ENCODE data around the gene SOWAHC.
A peak's percentile ranks its signal among the peaks of the same experiment; 100 is the strongest.
"Not testable (repeated sequence)": the region's sequence is repeated elsewhere in the genome, so short reads cannot be mapped to it uniquely, and the experiment has no call there.

The SOWAHC gene

DNA sequence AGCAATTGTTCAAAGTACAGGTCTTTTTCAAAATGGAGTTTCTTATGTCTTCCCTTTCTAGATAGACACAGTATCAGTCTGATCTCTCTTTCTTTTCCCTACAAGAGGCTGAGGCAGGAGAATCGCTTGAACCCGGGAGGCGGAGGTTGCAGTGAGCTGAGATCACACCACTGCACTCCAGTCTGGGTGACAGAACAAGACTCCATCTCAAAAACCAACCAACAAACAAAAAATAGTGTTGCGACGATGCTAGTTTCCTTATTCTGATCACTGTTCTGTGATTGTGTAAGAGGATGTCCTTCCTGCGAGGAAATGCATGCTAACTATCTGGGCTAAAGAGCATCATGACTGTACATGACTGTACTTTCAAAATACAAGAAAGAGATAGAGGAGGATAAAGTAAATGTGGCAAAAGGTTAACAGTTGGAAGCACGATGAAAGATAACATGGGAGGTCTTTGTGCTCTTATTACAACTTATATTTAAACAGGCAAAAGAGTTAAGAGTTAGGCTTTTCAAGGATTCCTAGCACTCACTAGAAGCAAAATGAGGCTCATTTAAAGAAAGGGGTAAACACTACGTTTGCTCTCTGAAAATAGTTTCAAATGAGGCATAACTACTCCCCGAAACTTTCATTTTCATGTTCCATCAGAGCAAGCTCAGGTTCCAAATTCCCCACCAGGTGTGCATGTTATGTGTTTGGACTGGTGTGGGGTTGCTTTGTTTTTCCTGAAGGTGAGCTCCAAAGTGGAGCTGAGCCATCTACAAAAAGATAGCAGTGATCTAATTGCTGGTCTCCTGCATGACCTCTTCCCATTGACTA, 23.8 kb downstream of the SOWAHC start (continued):
- TF ChIP-seq ZNF529 (tag by site-specific recombination; IDR thresholded peaks at IDR 0.05; ENCODE audit: insufficient replicate concordance) (no peak), ZXDB (tag by site-specific recombination; IDR thresholded peaks at IDR 0.05) (no peak), ZNF2 (tag by site-specific recombination; IDR thresholded peaks at IDR 0.05) (no peak), HOXA7 (CRISPR knock-in tag; IDR thresholded peaks at IDR 0.05; ENCODE audit: borderline replicate concordance) (no peak)
- TF ChIP-seq, protein P1, sequence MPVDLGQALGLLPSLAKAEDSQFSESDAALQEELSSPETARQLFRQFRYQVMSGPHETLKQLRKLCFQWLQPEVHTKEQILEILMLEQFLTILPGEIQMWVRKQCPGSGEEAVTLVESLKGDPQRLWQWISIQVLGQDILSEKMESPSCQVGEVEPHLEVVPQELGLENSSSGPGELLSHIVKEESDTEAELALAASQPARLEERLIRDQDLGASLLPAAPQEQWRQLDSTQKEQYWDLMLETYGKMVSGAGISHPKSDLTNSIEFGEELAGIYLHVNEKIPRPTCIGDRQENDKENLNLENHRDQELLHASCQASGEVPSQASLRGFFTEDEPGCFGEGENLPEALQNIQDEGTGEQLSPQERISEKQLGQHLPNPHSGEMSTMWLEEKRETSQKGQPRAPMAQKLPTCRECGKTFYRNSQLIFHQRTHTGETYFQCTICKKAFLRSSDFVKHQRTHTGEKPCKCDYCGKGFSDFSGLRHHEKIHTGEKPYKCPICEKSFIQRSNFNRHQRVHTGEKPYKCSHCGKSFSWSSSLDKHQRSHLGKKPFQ (tag by site-specific recombination; IDR thresholded peaks at IDR 0.05), result no peak

DNA sequence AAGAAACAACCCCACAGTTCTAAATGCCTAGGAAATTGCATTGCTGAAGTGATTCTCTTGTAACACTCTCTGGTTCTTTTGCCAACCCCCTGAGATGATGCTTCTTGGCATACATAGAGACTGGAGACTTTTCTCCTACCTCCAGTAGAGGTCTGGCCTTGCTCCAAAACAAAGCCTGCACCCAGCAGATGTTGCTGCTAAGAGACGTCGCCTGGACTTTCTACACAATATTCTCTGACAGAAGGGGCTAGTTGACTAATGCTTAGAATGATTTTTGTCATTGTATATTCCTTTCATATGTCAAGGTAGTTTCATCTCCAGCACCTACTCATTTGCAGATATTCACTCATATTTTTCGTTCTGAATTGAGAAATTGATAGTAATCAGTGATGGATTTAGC, 24.6 kb downstream of the SOWAHC start:
- TF ChIP-seq GLIS1 (tag by site-specific recombination; IDR thresholded peaks at IDR 0.05), result peak; percentile 26; the same call in 1 of the 2 replicates
- TF ChIP-seq, protein P2, sequence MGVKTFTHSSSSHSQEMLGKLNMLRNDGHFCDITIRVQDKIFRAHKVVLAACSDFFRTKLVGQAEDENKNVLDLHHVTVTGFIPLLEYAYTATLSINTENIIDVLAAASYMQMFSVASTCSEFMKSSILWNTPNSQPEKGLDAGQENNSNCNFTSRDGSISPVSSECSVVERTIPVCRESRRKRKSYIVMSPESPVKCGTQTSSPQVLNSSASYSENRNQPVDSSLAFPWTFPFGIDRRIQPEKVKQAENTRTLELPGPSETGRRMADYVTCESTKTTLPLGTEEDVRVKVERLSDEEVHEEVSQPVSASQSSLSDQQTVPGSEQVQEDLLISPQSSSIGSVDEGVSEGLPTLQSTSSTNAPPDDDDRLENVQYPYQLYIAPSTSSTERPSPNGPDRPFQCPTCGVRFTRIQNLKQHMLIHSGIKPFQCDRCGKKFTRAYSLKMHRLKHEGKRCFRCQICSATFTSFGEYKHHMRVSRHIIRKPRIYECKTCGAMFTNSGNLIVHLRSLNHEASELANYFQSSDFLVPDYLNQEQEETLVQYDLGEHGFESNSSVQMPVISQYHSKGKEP (tag by site-specific recombination; IDR thresholded peaks at IDR 0.05), result no peak
- ChIA-PET POLR2A (no interaction called here), CTCF (no interaction called here)

DNA sequence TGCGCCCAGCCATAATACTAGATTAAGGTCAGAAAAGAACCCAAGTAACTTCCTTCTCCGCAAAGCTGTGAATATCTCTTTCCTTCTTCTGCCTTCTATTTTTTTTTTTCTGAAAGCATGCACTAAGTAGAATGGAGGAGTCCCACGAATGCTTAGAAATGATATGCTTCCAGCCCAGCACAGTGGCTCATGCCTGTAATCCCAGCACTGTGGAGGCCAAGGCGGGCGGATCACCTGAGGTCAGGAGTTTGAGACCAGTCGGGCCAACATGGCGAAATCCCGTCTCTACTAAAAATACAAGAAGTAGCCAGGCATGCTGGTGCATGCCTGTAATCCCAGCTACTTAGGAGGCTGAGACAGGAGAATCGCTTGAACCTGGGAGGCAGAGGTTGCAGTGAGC, 25.8 kb downstream of the SOWAHC start:
- H3K27ac ChIP-seq (ENCODE audit: extremely low read depth, low read depth, low read length); H3K4me1 ChIP-seq (ENCODE audit: control insufficient read depth, insufficient read depth, low read length); H3K4me3 ChIP-seq (ENCODE audit: low read depth, low read length); H3K36me3 ChIP-seq (ENCODE audit: control insufficient read depth in 2 of 2, insufficient read depth in 1 of 2, low read length in 2 of 2); POLR2A ChIA-PET; H3K9me3 ChIP-seq (ENCODE audit: control insufficient read depth, insufficient read depth, low read depth, low read length): not testable (repeated sequence)
- CTCF ChIA-PET, result interaction anchor here (0.6 kb wide), 2 partner anchors 94 to 997 kb away, joined by 3 read pairs; no protein-coding TSS in a partner anchor

More for the DNA sequence above, 24.6 kb downstream of the SOWAHC start:
- H3K9me3 ChIP-seq (ENCODE audit: control insufficient read depth, insufficient read depth, low read depth, low read length), result no peaks in the 10 kb centered on the region
- no peak overlapping the region for H3K4me3 ChIP-seq (ENCODE audit: low read depth, low read length)
- no peaks in the 10 kb centered on the region for H3K36me3 ChIP-seq (ENCODE audit: control insufficient read depth in 2 of 2, insufficient read depth in 1 of 2, low read length in 2 of 2)
- H3K27ac ChIP-seq (ENCODE audit: extremely low read depth, low read depth, low read length), result no peak overlapping the region
- no peaks in the 10 kb centered on the region for H3K4me1 ChIP-seq (ENCODE audit: control insufficient read depth, insufficient read depth, low read length)

DNA sequence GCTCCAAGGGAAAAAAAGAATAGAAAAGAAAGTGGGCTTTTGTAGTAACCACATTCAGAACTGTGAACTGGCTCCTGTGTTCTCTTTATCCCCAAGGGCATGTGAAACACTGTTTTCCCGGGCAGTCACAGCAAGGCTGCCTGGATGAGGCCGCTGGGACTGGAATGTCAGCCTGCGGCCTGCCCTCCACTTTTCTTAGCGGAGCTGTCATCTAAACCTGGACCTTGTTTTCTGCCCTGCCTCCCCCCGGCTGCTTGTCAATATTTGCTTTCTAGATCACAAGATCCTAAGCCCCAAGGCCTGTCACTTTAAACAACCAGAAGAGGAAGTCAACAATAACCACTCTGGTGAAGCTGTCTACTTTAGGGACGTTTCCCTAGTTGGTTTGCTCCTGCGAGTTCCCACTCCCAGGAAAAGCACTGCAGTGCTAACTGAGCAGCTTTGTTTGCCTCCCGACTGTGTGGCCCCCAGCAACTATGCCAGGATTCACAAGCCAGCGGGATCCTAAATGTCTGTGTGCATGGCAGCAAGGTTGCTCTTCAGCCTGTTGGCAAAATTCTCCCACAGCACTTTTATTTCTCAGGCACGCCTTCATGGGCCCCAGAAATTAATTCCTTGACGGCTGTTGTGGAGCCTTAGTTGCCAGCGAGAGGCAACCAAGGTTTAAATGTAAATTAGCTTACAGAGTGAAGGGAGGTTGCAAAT, 30.6 kb downstream of the SOWAHC start:
- H3K4me1 ChIP-seq (ENCODE audit: control insufficient read depth, insufficient read depth, low read length), result no peaks in the 10 kb centered on the region
- no peaks in the 10 kb centered on the region for H3K9me3 ChIP-seq (ENCODE audit: control insufficient read depth, insufficient read depth, low read depth, low read length)
- H3K4me3 ChIP-seq (ENCODE audit: low read depth, low read length), result no peak overlapping the region
- H3K27ac ChIP-seq (ENCODE audit: extremely low read depth, low read depth, low read length), result no peak overlapping the region
- no peaks in the 10 kb centered on the region for H3K36me3 ChIP-seq (ENCODE audit: control insufficient read depth in 2 of 2, insufficient read depth in 1 of 2, low read length in 2 of 2)
- POLR2A ChIA-PET, result no interaction called here
- CTCF ChIA-PET, result interaction anchor here (1.0 kb wide), 1 partner anchor 98 kb away, joined by 3 read pairs; no protein-coding TSS in a partner anchor
- no peak for TF ChIP-seq ZBTB7A (tag by site-specific recombination; IDR thresholded peaks at IDR 0.05; ENCODE audit: low read depth)
- TF ChIP-seq HOXA7 (CRISPR knock-in tag; IDR thresholded peaks at IDR 0.05; ENCODE audit: borderline replicate concordance), result no peak
- no peak for TF ChIP-seq ZNF658 (tag by site-specific recombination; IDR thresholded peaks at IDR 0.05)
- TF ChIP-seq ZNF76 (tag by site-specific recombination; IDR thresholded peaks at IDR 0.05; ENCODE audit: borderline replicate concordance, low read depth), result no peak
- TF ChIP-seq, protein P3, sequence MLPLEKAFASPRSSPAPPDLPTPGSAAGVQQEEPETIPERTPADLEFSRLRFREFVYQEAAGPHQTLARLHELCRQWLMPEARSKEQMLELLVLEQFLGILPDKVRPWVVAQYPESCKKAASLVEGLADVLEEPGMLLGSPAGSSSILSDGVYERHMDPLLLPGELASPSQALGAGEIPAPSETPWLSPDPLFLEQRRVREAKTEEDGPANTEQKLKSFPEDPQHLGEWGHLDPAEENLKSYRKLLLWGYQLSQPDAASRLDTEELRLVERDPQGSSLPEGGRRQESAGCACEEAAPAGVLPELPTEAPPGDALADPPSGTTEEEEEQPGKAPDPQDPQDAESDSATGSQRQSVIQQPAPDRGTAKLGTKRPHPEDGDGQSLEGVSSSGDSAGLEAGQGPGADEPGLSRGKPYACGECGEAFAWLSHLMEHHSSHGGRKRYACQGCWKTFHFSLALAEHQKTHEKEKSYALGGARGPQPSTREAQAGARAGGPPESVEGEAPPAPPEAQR (tag by site-specific recombination; IDR thresholded peaks at IDR 0.05), result no peak
- no peak for TF ChIP-seq ZNF548 (tag by site-specific recombination; IDR thresholded peaks at IDR 0.05)
- TF ChIP-seq ZNF777 (tag by site-specific recombination; IDR thresholded peaks at IDR 0.05; ENCODE audit: borderline replicate concordance), result no peak
- TF ChIP-seq, protein P4, sequence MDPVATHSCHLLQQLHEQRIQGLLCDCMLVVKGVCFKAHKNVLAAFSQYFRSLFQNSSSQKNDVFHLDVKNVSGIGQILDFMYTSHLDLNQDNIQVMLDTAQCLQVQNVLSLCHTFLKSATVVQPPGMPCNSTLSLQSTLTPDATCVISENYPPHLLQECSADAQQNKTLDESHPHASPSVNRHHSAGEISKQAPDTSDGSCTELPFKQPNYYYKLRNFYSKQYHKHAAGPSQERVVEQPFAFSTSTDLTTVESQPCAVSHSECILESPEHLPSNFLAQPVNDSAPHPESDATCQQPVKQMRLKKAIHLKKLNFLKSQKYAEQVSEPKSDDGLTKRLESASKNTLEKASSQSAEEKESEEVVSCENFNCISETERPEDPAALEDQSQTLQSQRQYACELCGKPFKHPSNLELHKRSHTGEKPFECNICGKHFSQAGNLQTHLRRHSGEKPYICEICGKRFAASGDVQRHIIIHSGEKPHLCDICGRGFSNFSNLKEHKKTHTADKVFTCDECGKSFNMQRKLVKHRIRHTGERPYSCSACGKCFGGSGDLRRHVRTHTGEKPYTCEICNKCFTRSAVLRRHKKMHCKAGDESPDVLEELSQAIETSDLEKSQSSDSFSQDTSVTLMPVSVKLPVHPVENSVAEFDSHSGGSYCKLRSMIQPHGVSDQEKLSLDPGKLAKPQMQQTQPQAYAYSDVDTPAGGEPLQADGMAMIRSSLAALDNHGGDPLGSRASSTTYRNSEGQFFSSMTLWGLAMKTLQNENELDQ (tag by site-specific recombination; IDR thresholded peaks at IDR 0.05; ENCODE audit: low read depth), result no peak
- TF ChIP-seq, protein P5, sequence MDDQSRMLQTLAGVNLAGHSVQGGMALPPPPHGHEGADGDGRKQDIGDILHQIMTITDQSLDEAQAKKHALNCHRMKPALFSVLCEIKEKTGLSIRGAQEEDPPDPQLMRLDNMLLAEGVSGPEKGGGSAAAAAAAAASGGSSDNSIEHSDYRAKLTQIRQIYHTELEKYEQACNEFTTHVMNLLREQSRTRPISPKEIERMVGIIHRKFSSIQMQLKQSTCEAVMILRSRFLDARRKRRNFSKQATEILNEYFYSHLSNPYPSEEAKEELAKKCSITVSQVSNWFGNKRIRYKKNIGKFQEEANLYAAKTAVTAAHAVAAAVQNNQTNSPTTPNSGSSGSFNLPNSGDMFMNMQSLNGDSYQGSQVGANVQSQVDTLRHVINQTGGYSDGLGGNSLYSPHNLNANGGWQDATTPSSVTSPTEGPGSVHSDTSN (CRISPR knock-in tag; IDR thresholded peaks at IDR 0.05), result no peak
- TF ChIP-seq GLI2 (tag by site-specific recombination; IDR thresholded peaks at IDR 0.05; ENCODE audit: borderline replicate concordance, low read depth), result no peak
- TF ChIP-seq ZNF274 (IDR thresholded peaks at IDR 0.05; ENCODE audit: low read length), result no peak
- TF ChIP-seq ZNF274 (tag by site-specific recombination; IDR thresholded peaks at IDR 0.05; ENCODE audit: borderline replicate concordance), result no peak

All from HEK293 (cell line).